Motor neuron (in vitro differentiated cells): Measurements from ENCODE around the gene NSD1. TPM values are rescaled to one million over a fixed set of nuclear protein-coding genes. Genes with fewer than 3 reads are reported as not detected.
"Not testable (repeated sequence)": the region's sequence is repeated elsewhere in the genome, so short reads cannot be mapped to it uniquely, and the experiment has no call there.

Experiments
- ATAC-seq, 8 experiments: fragments of 200-7000 bp; cut with Tn5 transposase; replicated peaks in 6 of 8; 2 replicates each; pipeline ENCODE4 v1.8.0; 2021; ENCODE audit warnings: mild to moderate bottlenecking in 8 of 8, moderate library complexity in 8 of 8
- H3K27ac ChIP-seq, 2 donors: fragments of 250-450 bp; sonication (Bioruptor Pico); 2 replicates each; pipeline ENCODE4 v1.9.0; 2021; ENCODE audit warnings: antibody characterized with exemption in 2 of 2, mild to moderate bottlenecking in 2 of 2, moderate library complexity in 1 of 2
- H3K4me1 ChIP-seq, 2 donors: fragments of 250-450 bp; sonication (Bioruptor Pico); replicated peaks in 1 of 2; 2 replicates each; pipeline ENCODE4 v1.6.1; 2021; ENCODE audit warnings: antibody characterized with exemption in 2 of 2, mild to moderate bottlenecking in 2 of 2, moderate library complexity in 1 of 2
- H3K4me3 ChIP-seq, 5 donors: fragments of 250-450 bp; sonication (Bioruptor Pico); 2 replicates each; pipeline ENCODE4 v1.9.0; 2021; ENCODE audit warnings: antibody characterized with exemption in 5 of 5, mild to moderate bottlenecking in 5 of 5, moderate library complexity in 4 of 5
- WGBS, 10 experiments: fragments of 450-650 bp; shearing (Covaris generic); methylation state at CpG; one replicate each; pipeline ENCODE4 v1.0.0; 2022; 5-methylcytosine and 5-hydroxymethylcytosine counted together
- in situ Hi-C, 9 experiments: fragments of 400-800 bp; cut with MboI; loops; one replicate each; pipeline ENCODE4 v1.15.0; 2021; ENCODE audit warnings: low sequenced_read_pairs in 9 of 9, low pct_unique_long_range_greater_than_20kb in 2 of 9; ENCODE audit not compliant: unreplicated experiment in 9 of 9
- total RNA-seq, 8 experiments: library from RNA; unstranded; fragments of 300-600 nt; gene quantifications; 2 replicates each; pipeline versions ENCODE4 v1.2.3 to v1.2.4, GENCODE V29; 2022

The NSD1 gene
- total RNA-seq, 8 experiments from 2014 or later: 23.9 to 91.7 (median 32.6) TPM

GRCh38 chr5:177177847-177178437 lies 44.4 kb downstream of the NSD1 start:
- ATAC-seq, H3K27ac ChIP-seq, in situ Hi-C loops, H3K4me3 ChIP-seq, H3K4me1 ChIP-seq: not testable (repeated sequence)
- WGBS, 10 experiments: 85 to 100% (median 100%) methylated on average over 1 to 5 of the region's 9 CpGs; no CpG with 5 or more reads in 2 of the 10 experiments

- no peaks in the 10 kb centered on the region for H3K4me1 ChIP-seq
- H3K4me3 ChIP-seq: no peak overlapping the region
- no peak overlapping the region for H3K27ac ChIP-seq
- ATAC-seq: no peak
- in situ Hi-C loops: no loop called here
- WGBS, 10 experiments: 72 to 100% (median 100%) methylated on average over 1 to 3 of the region's 3 CpGs
Observed at GRCh38 chr5:177178733-177179304, 45.2 kb downstream of the NSD1 start.

DNA sequence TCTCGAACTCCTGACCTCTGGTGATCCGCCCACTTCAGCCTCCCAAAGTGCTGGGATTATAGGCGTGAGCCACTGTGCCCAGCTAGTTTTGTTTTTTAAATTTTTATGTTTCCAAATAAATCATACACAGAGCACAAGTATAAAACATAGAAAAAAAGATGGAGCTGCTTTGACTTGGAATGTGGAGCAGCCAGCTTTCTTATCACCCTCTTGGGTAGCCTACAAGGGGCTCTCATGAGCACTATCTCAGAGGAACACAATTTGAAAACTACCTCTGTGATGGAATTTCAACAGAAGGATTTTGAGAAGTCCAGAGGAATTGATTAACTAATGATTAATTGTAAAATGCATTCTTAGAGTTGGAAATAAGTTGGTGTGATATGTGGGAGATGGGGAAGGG lies 45.9 kb downstream of the NSD1 start:
- Histone ChIP-seq H3K27ac (no peak overlapping the region), H3K4me3 (no peak overlapping the region), H3K4me1 (no peaks in the 10 kb centered on the region)
- no peak for ATAC-seq
- WGBS, 10 experiments: 92 to 100% (median 94%) methylated on average over 2 to 3 of the region's 3 CpGs; no CpG with 5 or more reads in 5 of the 10 experiments
- in situ Hi-C loops: no loop called here

DNA sequence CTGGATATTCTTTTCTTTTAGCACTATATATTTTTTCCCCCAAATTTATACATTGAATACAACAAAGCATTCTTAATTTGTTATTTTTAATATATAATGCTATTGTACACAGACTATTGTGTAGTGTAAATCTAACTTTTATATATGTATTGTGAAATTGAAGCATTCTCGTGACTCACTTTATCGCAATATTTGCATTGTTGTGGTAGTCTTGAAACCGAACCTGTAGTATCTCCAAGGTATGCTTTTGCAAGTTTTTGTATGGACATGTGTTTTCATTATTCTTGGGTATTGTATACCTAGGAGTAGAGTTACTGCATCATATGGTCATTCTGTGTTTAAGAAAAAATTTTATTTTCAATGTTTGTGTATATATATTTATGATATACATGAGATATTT lies 49.6 kb downstream of the NSD1 start:
- 83 to 100% (median 98%) methylated on average over 1 to 3 of the region's 3 CpGs for WGBS, 10 experiments
- in situ Hi-C loops: no loop called here

DNA sequence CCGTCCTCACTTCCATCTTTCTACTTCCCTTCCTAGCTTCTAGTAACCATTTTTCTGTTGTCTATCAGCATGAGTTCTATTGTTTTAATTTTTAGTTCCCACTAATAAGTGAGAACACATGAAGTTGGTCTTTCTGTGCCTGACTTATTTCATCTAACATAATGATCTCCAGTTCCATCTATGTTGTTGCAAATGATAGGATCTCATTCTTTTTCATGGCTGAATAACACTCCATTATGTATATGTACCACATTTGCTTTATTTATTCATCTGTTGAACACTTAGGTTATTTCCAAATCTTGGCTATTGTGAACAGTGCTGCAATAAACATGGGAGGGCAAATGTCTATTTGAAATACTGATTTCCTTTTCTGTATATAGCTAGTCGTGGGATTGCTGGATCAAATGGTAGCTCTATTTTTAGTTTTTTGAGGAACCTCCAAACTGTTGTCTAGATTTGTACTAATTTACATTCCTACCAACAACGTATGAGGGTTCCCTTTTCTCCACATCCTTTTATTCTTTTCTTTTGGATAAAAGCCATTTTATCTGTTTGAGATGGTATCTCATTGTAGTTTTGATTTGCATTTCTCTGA lies 50.3 kb downstream of the NSD1 start:
- Histone ChIP-seq H3K27ac (no peak overlapping the region), H3K4me3 (no peak overlapping the region), H3K4me1 (no peaks in the 10 kb centered on the region)
- in situ Hi-C loops: no loop called here
- 60 to 100% (median 83%) methylated on average over 1 to 3 of the region's 3 CpGs for WGBS, 10 experiments
- no peak for ATAC-seq

More for the DNA sequence above, 49.6 kb downstream of the NSD1 start:
- no peak for ATAC-seq
- no peak overlapping the region for H3K4me3 ChIP-seq
- H3K4me1 ChIP-seq: no peaks in the 10 kb centered on the region
- no peak overlapping the region for H3K27ac ChIP-seq

DNA sequence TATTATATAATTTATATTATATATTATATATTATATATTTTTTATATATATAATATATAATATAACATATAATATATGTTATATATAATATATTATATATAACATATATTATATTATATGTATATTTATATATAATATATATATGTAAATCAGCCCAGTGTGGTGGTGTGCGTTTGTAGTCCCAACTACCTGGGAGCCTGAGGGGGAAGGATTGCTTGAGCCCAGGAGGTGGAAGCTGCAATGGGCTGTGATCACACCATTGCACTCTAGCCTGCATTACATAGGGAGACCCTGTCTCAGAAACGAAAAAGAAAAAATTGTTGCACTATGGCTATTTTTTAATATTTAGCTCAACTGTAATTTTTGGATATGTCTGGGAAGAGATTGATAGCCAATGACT lies 52.4 kb downstream of the NSD1 start:
- H3K4me3 ChIP-seq: no peak overlapping the region
- ATAC-seq: no peak
- H3K27ac ChIP-seq: no peak overlapping the region
- in situ Hi-C loops: no loop called here
- WGBS, 10 experiments: 72 to 100% (median 83%) methylated on average over 1 to 2 of the region's 2 CpGs; no CpG with 5 or more reads in 3 of the 10 experiments
- no peaks in the 10 kb centered on the region for H3K4me1 ChIP-seq

GRCh38 chr5:177186645-177187044 lies 53.1 kb downstream of the NSD1 start:
- in situ Hi-C loops: no loop called here
- WGBS, 10 experiments: 80 to 98% (median 89%) methylated on average over 1 to 6 of the region's 6 CpGs; no CpG with 5 or more reads in 2 of the 10 experiments
- Histone ChIP-seq H3K4me3 (no peak overlapping the region), H3K4me1 (no peaks in the 10 kb centered on the region), H3K27ac (no peak overlapping the region)
- ATAC-seq: no peak

DNA sequence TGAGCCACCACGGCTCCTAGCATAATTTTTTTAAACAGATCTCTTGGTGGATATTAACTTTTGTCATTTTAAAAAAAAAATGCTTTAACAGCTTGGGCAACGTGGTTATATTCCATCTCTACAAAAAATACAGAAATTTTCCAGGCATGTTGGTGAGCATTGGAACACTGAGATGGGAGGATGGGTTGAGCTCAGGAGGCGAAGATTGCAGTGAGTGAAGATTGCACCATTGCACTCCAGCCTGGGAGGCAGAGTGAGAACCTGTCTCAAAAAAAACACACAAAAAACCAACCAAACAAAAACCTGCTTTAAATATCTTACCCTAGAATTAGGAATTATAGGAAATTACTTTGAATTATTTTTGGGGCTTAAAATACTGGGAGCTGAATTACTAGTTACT lies 55.2 kb downstream of the NSD1 start:
- in situ Hi-C loops: no loop called here
- WGBS, 10 experiments: 14 to 100% (median 82%) methylated on average over 1 to 3 of the region's 3 CpGs; no CpG with 5 or more reads in 3 of the 10 experiments
- no peak overlapping the region for H3K27ac ChIP-seq
- no peaks in the 10 kb centered on the region for H3K4me1 ChIP-seq
- no peak overlapping the region for H3K4me3 ChIP-seq
- no peak for ATAC-seq

GRCh38 chr5:177189416-177189815 lies 55.8 kb downstream of the NSD1 start:
- in situ Hi-C loops: no loop called here
- H3K27ac ChIP-seq: no peak overlapping the region
- ATAC-seq: no peak
- H3K4me1 ChIP-seq: no peaks in the 10 kb centered on the region
- H3K4me3 ChIP-seq: no peak overlapping the region

GRCh38 chr5:177189965-177190364 lies 56.4 kb downstream of the NSD1 start:
- 90 to 100% (median 97%) methylated on average over 2 to 4 of the region's 4 CpGs; no CpG with 5 or more reads in 3 of the 10 experiments for WGBS, 10 experiments
- in situ Hi-C loops: no loop called here
- no peak overlapping the region for H3K27ac ChIP-seq
- no peak overlapping the region for H3K4me3 ChIP-seq
- no peak for ATAC-seq
- H3K4me1 ChIP-seq: no peaks in the 10 kb centered on the region

DNA sequence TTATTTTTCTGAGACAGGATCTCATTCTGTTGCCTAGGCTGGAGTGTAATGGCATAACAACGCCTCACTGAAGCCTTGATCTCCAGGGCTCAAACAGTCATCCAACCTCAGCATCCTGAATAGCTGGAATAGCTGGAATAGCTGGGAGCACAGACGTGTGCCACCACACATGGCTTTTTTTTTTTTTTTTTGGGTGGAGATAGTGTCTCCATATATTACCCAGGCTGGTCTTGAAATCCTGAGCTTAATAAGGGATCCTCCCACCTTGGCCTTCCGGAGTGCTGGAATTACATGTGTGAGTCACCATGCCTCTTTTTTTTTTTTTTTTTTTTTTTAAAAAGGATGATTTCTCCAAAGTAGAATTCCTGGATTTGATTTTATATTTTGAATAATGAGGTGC lies 60.7 kb downstream of the NSD1 start:
- peak; percentile 68 to 100 (median 81) for ATAC-seq
- no peak overlapping the region for H3K4me3 ChIP-seq
- H3K4me1 ChIP-seq: no peaks in the 10 kb centered on the region
- WGBS, 10 experiments: 0 to 100% (median 40%) methylated on average over 1 to 3 of the region's 3 CpGs; no CpG with 5 or more reads in 1 of the 10 experiments
- in situ Hi-C loops: no loop called here
- H3K27ac ChIP-seq: no peak overlapping the region

GRCh38 chr5:177195307-177195952 lies 61.9 kb downstream of the NSD1 start:
- Histone ChIP-seq H3K4me1 (no peaks in the 10 kb centered on the region), H3K27ac (no peak overlapping the region), H3K4me3 (no peak overlapping the region)
- in situ Hi-C loops: no loop called here
- peak in 5 of 8 experiments; percentile 39 to 81 (median 68) for ATAC-seq
- 92 to 100% (median 94%) methylated on average over 2 to 9 of the region's 9 CpGs; no CpG with 5 or more reads in 2 of the 10 experiments for WGBS, 10 experiments

- 88 to 100% (median 98%) methylated on average over 3 to 5 of the region's 5 CpGs for WGBS, 10 experiments
- in situ Hi-C loops: no loop called here
- no peak for ATAC-seq
- H3K27ac ChIP-seq: no peak overlapping the region
- no peak overlapping the region for H3K4me3 ChIP-seq
- no peaks in the 10 kb centered on the region for H3K4me1 ChIP-seq
Observed at GRCh38 chr5:177198738-177199137, 65.2 kb downstream of the NSD1 start.
